SU-DHL-6 (cell line): Measurements from ENCODE around the gene CTLA4.

Experiments
- EZH2phosphoT487 ChIP-seq: fragments of 200-600 bp; sonication (generic), shearing (Covaris generic); conservative IDR thresholded peaks from 2 replicates; pipeline ENCODE4 v1.6.1; 2018; ENCODE audit warnings: mild to moderate bottlenecking, antibody characterized with exemption, low read length, moderate library complexity, mixed read lengths
- TF ChIP-seq, protein P1 (sequence below): fragments of 200-600 bp; sonication (generic); IDR thresholded peaks from one replicate; pipeline ENCODE4 v1.5.1; 2017; ENCODE audit warnings: antibody characterized with exemption, mild to moderate bottlenecking, low read length, moderate library complexity; ENCODE audit not compliant: insufficient read depth, poor library complexity, severe bottlenecking

- TF ChIP-seq, protein P1, sequence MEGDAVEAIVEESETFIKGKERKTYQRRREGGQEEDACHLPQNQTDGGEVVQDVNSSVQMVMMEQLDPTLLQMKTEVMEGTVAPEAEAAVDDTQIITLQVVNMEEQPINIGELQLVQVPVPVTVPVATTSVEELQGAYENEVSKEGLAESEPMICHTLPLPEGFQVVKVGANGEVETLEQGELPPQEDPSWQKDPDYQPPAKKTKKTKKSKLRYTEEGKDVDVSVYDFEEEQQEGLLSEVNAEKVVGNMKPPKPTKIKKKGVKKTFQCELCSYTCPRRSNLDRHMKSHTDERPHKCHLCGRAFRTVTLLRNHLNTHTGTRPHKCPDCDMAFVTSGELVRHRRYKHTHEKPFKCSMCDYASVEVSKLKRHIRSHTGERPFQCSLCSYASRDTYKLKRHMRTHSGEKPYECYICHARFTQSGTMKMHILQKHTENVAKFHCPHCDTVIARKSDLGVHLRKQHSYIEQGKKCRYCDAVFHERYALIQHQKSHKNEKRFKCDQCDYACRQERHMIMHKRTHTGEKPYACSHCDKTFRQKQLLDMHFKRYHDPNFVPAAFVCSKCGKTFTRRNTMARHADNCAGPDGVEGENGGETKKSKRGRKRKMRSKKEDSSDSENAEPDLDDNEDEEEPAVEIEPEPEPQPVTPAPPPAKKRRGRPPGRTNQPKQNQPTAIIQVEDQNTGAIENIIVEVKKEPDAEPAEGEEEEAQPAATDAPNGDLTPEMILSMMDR: no peak
- TF ChIP-seq EZH2phosphoT487: no peak
Measured at GRCh38 chr2:203871371-203871983, 3.9 kb downstream of the CTLA4 start.
